NCI-H345 treated with DMSO at 0.1 percent for 48 hours (cell line): ENCODE results near the gene LASP1NB.
"Not testable (repeated sequence)": the region's sequence is repeated elsewhere in the genome, so short reads cannot be mapped to it uniquely, and the experiment has no call there.

Experiments
- DNase-seq: peaks from one replicate; lab custom pipeline; 2025; ENCODE audit not compliant: unreplicated experiment; lab: John Stamatoyannopoulos, UW

The LASP1NB gene

DNA sequence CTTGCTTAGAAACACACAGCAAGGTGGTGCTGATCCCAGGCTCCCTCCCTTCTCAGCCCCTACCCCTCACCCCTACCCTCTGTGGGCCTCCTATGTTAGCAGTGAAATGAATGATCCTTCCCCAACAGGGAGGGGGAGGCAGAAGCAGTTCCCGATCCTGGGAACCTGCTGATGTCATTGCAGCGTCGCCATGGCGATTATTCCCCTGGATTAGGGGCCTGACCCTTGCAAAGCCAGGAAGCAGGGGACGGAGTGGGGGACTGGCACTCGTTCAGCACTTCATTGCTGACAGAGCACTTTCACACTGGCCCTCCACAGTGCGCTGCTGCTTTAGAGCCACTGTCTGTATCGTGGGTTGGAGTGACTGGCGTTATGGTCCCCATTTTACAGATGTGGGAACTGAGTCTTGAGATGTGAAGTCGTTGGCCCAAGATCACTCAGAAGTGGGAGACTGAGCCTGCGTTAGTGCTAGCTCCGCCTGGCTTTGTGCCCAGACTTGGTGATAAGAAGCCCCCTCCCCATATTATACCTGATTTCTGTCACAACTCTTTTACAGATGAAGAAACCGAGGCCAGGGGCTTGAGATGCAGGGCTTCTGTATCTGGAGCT, 29.0 kb upstream of the LASP1NB start:
- no peak for DNase-seq

DNA sequence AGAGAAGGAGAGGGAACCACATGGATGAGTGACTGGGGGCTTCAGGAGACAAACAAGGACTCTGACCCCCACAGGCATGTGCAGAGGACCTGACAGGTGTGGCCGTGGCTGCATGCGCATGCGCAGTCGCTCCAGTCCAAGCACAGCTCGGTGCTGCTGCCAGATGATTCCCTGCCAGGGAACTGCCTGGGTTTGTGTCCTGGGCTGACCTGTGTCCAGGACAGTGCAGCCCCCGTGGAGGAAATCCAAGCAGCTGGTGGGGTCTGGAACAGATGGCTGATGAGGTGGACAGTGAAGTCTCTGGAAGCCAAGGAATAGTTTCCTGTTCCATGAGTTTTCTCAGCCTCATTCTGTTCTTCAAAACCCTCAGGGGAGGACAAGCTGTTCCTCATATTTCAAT, 28.2 kb upstream of the LASP1NB start:
- no peak for DNase-seq

DNA sequence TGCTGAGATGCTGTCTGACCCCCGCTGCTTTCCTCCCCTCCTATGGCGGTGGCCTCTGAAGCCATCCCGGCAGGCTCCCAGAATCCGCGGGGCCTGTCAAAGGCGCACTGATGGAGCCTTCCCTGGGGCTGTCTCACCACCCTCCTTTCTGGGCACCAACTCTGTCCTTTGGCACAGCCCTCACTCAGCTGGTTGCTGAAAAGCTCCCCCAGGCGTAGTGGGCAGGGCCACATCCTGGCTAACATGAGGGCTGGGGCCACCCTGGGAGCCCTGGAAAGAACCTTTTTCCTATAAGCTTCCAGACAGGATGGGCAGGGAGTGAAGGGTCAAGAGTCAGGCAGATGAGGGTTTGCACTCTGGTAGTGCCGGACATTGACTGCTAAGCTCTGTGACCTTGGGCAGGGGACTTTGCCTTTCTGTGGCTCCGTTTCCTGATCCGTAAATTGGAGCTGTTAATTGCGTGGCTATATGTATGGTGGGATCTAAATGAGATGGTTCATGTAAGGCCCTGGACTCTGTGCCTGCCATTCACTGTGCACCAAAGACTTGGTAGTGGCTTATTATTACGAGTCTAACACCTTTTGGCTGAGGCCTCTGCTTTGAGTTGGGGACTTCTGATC, 27.6 kb upstream of the LASP1NB start:
- no peak for DNase-seq

DNA sequence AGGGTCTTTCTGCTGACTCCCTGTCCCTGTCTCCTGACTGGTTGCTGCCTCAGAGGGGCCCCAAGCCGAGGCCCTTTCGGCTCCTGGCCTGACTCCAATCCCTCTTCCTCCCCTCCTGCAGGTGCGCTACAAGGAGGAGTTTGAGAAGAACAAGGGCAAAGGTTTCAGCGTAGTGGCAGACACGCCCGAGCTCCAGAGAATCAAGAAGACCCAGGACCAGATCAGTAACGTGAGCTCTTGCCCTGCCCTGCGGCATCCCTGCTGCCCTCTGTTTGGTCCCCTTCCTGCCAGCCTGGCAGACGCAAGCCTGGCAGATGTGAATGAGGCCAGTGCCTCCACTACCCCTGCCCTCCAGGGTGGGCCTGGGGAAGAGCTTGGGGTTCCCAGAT, 27.1 kb upstream of the LASP1NB start:
- no peak for DNase-seq

DNA sequence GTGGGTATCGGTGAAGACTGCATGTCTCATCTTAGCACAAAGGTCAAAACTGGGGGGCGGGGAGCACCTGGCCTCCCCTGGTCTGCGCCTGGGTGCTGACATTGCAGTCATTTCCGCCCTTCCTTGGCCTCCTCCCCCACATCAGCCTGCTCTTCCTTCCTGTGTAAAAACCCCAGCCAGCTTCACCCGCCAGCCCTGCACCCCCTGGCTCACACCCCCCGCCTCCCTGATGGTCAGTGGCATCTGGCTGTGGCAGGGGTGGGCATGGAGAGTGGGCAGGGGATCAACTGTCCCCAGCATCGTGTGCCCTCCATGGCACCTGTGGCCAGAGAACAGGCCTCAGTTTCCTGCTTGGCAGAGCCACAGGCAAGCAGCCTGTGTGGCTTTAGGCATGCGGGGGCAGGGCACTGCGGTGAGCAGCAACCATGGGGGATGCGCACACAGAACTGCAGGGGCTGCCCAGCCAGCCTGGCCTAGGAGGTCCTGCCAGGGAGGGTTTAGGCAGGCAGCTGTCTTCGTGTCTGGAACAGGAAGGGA, 26.5 kb upstream of the LASP1NB start:
- DNase-seq: no peak

DNA sequence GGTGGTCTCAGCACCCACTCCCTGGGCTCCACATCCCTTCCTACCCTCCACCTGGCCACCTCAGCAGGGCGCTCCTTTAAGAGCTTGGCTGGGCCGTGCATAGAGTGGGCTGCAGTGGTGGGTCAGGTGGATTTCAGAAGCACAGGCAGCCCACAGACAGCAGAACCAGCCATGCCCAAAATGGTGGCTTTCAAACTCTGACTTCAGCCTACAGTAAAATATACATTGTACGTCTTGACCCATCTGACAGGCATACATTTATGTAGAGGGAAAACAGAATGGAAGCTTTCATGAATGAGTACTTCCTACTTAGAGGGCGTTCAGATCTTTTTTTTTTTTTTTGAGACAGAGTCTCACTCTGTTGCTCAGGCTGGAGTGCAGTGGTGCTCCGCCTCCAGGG, 26.0 kb upstream of the LASP1NB start:
- DNase-seq: no peak

DNA sequence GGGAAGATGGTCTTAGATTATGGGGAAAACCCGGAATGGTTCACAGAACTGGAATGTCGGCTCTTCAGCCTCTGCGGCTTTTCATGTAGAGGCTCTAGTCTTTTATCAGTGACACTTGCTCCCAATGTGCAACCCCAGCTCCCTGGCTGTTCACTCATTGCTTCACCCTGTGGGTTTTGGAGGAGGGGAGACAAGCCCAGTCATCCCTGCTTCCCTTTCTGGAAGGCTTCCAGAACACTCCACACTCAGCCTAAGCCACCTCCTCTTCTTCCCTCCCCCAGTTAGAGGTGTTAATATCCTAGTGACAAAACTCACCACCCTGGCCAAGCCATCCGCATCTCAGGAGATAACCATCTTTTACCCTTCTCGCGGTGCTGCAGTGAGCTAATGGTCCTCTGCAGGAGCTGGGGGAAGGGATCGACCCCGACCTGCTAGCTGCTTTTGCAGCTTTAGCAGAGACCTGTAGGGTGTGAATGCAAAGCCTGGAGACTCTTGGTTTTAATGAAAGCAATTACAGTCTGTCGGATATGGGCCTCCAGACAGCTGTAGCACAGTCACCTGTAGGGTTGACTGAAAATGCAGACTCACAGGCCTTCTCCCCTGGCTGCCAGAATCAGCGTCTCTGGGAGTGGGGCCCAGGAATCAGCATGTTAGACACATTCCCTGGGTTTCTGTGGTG, 24.3 kb upstream of the LASP1NB start:
- DNase-seq: no peak

DNA sequence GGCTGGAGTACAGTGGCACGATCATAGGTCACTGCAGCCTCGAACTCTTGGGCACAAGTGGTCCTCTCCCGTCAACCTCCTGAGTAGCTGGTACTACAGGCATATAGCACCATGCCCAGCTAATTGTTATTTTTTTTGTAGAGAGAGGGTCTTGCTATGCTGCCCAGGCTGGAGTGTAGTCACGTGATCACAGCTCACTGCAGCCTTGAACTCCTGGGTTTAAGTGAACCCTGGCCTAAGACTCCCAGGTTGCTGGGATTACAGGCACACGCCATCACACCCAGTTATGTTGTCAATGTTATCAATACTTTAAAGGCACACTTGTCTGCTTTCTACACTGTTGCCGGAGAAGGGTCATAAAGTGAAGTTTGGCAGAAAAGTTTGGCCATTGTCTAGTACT, 22.0 kb upstream of the LASP1NB start:
- DNase-seq: no peak

DNA sequence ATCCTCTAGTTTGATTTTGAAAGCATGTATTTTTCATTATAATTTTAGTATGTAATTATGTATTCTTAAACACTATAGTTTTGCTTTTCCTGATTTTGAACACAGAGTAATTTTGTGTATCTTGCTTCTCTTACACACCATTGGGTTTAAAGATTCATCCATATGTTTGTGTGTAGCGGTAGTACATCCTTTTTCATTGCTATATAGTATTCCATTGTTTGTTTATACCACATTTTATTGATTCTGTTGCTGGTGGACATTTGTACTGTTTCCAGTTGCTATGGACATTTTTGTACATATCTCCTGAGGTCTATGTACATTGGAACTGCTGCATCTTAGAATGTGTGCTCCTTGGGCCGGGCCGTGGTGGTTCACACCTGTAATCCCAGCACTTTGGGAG, 20.5 kb upstream of the LASP1NB start:
- no peak for DNase-seq

DNA sequence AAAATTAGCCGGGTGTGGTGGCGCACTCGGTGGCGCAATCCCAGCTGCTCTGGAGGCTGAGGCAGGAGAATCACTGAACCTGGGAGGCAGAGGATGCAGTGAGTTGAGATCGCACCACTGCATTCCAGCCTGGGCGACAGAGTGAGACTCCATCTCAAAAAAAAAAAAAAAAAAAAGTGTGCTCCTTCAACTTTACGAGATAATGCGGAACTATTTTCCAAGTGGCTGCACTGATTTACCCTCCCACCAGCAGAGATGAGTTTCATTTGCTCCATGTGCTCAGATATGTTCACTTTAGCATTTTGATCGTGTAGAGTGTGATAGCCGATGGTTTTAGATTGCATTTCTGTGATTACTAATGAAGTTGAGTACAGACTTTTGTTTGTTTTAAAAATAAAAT, 20.0 kb upstream of the LASP1NB start:
- no peak for DNase-seq

DNA sequence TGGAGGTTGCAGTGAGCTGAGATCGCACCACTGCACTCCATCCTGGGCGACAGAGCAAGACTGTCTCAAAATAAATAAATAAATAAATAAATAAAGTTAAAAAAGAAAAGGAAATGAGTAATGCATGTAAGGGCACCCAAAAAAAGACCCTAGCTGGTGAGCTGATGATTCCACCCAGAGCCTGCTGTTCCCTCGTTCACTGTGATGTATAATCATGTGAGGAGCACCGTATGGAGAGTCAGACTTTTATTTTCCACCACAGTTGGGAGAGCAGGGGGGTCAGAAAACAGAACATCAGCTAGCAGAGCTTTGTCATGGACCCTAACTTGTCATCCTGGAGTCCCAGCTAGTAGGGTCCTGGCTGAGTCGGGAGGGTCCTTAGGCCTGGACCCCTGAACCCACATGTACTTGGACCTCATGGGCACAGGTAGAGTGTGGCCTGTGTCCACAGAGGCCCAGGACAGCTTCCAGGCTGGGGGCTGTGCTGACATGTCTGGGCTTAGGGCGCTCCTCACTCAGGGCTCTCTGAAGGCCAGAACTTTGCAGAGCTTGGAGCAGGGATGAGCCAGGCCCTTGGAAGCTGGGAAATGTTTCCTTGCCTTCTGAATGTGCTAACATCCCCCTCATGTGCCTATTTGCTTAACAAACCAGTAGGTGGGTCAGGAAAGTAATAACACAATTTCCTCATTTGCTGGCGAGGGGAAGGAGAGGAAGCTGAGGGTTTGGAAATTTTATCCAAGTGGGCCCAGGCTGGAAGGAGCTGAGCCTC, 18.8 kb upstream of the LASP1NB start:
- DNase-seq: no peak

DNA sequence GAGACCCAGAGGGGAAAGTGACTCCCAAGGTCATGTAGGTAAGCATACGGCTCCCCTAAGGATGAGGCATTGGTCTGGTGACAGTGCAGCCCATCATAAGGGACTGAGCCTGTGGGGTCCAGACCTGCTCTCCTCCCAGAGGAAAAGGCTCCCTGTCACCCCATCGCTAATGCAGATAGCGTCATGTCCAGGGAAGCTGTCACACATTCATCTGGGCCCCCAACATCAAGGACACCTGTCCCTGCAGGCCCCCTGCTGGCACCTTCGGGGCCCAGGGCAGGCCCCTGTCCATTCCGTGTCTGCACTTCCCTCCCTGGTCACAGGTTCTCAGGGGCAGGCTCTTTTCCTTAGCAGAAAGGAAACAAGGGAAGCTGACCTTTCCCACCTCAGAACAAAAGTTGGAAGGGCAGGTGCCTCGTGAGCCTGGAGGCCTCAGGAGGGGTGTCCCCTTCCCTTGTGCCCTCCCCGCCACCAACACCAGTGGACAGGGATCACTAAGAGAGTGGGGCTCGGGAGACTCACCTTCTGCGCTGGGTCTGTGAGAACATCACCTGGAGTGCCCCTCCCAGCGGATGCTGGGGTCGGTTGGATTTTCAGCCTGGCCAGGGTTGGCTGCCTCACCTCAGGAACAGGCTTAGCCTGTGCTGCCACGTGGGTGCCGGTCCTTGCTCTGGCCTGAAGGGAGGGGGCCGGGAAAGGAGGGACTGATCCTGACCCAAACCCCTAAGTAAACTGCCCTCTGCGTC, 17.3 kb upstream of the LASP1NB start:
- DNase-seq: no peak

DNA sequence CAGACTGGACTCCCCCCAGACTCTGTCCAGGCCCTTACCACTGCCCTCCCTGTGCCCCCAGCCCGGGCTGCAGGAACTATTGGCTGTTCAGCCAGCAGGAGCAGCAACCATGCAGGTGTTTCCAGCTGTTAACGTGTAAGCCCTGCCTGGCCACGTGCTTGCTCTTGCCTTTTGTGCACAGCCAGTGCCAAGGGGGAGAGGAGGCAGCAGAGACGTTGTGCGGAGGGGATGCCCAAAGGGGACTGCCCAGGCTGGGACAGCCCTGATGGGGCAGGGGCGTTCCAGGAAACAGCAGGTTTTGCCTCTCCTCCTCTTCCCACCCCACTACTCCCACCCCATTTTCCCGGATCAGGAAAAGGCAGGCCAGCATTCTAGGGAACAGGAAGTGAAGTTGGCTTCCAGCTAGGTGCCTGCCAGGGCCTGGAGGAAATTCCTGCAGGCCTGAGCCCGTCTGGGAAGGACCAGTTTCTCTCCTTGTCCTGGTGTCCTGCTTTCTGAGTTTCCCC, 16.7 kb upstream of the LASP1NB start:
- no peak for DNase-seq

DNA sequence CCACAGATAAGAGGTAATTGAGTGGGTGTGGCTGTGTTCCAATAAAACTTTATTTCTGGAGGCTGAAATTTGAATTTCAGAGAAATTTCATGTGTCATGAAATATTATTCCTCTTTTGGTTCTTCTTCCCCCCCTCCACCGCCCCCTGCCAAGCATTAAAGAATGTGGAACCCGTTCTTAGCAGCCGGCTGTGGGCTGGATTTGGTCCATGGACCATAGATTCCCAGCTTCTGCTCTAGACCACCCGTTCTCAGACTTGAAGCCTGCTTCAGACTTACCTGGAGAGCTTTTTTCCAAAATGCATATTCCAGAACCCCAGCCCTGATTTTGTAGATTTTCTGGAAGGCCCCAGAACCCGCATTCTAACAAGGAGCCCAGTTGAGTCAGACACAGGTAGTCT, 15.1 kb upstream of the LASP1NB start:
- DNase-seq: no peak

DNA sequence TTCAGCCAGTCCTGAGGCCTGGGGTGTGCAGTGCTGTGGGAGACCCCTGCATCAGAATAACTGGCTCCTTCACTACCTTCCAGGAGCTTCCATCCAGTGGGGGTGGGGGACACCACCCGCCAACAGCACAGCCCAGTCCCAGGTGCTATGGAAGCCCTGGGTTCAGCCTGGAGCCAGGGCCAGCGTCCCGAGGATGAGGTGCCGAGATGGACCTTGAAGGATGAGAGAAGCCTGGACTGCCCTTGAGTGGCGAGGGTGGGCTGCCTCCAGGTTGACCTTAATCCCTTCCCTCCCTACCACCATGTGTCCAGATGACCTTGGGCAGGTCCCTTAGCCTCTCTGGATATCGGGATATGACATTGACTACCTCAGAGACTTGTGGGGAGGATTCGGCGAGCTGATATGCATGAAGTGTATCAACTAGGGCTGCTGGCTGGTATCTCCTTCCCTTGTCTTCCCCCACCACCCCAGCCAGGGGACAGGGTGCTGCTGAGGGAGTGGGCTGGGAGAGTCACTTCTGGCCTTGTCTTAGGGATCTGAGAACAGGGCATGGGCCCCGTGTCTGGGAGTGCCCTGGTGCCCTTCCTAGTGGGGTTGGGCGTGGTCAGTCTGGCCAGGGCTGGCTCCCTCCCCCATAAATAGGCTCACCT, 14.2 kb upstream of the LASP1NB start:
- no peak for DNase-seq

DNA sequence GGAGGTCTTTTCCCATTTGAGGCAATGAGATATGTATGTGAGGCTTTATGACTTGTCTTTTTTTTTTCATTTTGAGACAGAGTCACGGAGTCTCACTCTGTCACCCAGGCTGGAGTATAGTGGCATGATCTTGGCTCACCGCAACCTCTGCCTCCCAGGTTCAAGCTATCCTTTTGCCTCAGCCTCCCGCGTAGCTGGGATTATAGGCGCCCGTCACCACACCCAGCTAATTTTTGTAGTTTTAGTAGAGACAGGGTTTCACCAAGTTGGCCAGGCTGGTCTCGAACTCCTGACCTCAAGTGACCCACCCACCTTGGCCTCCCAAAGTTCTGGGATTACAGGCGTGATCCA, 13.7 kb upstream of the LASP1NB start:
- DNase-seq: not testable (repeated sequence)

DNA sequence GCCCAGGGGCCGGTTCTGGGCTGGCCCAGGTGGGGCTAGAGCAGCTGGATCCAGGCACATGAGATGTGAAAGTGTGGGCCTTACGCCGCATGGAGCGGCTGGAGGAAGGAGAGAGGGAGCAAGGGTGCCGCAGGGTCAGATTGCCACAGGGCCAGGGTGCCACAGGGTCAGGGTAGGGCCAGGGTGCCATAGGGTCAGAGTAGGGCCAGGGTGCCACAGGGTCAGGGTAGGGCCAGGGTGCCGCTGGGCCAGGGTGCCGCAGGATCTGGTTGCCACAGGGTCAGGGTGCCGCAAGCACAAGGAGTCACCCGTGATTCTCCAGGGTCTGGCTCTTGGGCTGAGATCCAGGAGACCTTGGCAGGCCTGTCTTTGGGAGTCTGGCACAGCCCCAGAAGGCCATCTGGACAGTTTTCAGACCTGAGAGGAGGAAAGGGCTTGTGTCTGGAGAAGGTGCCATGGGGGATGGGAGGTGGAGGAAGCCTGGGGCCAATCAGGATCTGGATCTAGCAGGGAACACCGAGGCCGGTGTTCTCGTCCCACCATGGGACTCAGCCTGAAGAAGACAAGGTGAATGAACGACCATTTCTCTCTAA, 13.1 kb upstream of the LASP1NB start:
- no peak for DNase-seq

DNA sequence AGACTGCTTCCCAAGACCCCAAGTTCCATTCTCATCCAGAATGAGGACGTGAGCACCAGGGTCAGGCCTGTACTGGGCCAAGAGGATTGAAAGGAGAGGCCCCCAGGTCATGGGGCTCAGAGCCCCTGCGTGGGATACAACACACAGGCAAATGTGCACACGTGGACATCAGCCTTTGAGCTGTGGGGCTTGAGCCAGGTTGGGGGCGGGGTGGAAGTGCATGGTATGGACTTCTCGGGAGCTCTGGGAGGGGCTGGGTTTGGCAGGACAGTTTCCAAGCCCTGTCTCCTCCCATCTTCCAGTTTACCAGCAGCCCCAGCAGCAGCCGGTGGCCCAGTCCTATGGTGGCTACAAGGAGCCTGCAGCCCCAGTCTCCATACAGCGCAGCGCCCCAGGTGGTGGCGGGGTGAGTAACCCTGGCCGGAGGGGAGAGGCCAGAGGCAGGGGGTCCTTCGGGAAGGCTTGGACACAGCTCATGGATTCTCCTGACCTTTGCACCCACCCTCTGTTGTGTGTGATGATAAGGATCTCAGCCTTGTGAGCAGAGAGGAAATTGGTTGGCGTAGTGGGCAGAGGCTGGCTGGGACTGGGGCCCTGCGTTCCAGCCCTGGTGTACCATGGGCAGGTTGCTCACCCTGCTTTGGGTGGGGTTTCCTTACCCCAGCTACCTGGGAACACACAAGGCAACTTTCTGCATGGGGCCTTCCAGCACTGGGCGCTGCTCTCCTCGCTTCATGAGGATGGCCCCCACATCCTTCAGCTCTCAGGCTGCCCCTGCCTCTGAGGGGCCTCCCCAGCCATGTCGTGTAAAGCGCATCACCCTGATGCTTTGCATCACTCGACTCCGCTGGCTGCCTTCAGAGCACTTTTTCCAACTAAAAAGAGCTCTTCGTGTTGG, 10.4 kb upstream of the LASP1NB start:
- DNase-seq: no peak

DNA sequence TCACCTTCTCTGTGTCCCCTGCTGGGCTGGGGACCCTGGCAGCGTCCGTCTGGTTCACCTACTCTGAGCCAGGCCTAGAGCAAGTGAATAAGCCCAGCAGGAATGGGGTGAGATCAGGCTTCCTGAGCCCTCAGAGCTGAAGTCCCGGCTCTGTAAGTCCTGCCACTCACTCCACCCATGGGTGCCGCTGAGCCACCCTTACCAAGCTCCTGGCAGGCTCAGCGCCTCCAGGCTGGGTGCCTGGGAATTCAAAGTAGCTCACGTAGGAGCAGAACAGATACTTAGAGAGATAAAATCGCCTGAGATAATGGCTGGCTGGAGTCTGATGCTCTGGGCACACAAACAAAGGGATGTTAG, 9.8 kb upstream of the LASP1NB start:
- DNase-seq: no peak
